ENCODE data around the gene BCL2.
"Not testable (repeated sequence)": the region's sequence is repeated elsewhere in the genome, so short reads cannot be mapped to it uniquely, and the experiment has no call there.

BCL2 gene

GRCh38 chr18:63197246-63197869 lies 122.2 kb downstream of the BCL2 start:
- Histone ChIP-seq H3K4me1 (ENCODE audit: control insufficient read depth, insufficient read depth, low read length) (no peaks in the 10 kb centered on the region), H3K9ac (ENCODE audit: low read depth, low read length) (no peak overlapping the region), H3K27me3 (ENCODE audit: control insufficient read depth, insufficient read depth, low read length) (no peaks in the 10 kb centered on the region), H3K36me3 (ENCODE audit: control insufficient read depth, insufficient read depth, low read length) (no peaks in the 10 kb centered on the region), H3K9me3 (ENCODE audit: control insufficient read depth, insufficient read depth, low read length) (no peaks in the 10 kb centered on the region), H3K4me3 (ENCODE audit: low read depth, low read length) (no peak overlapping the region)

- H3K4me3 ChIP-seq (ENCODE audit: low read depth, low read length) = no peak overlapping the region
- H3K9me3 ChIP-seq (ENCODE audit: control insufficient read depth, insufficient read depth, low read length) = no peaks in the 10 kb centered on the region
- H3K9ac ChIP-seq (ENCODE audit: low read depth, low read length) = no peak overlapping the region
- no peaks in the 10 kb centered on the region for H3K36me3 ChIP-seq (ENCODE audit: control insufficient read depth, insufficient read depth, low read length)
- H3K4me1 ChIP-seq (ENCODE audit: control insufficient read depth, insufficient read depth, low read length) = no peaks in the 10 kb centered on the region
- H3K27me3 ChIP-seq (ENCODE audit: control insufficient read depth, insufficient read depth, low read length) = no peaks in the 10 kb centered on the region
These were observed 124.0 kb downstream of the BCL2 start for GRCh38 chr18:63195326-63196159.

GRCh38 chr18:63192885-63193349 lies 126.7 kb downstream of the BCL2 start:
- no peaks in the 10 kb centered on the region for H3K36me3 ChIP-seq (ENCODE audit: control insufficient read depth, insufficient read depth, low read length)
- no peak overlapping the region for H3K9ac ChIP-seq (ENCODE audit: low read depth, low read length)
- H3K27me3 ChIP-seq (ENCODE audit: control insufficient read depth, insufficient read depth, low read length) = no peaks in the 10 kb centered on the region
- H3K4me1 ChIP-seq (ENCODE audit: control insufficient read depth, insufficient read depth, low read length) = no peaks in the 10 kb centered on the region
- no peak overlapping the region for H3K4me3 ChIP-seq (ENCODE audit: low read depth, low read length)
- no peaks in the 10 kb centered on the region for H3K9me3 ChIP-seq (ENCODE audit: control insufficient read depth, insufficient read depth, low read length)

- no peaks in the 10 kb centered on the region for H3K27me3 ChIP-seq (ENCODE audit: control insufficient read depth, insufficient read depth, low read length)
- no peaks in the 10 kb centered on the region for H3K4me1 ChIP-seq (ENCODE audit: control insufficient read depth, insufficient read depth, low read length)
- H3K9me3 ChIP-seq (ENCODE audit: control insufficient read depth, insufficient read depth, low read length) = no peaks in the 10 kb centered on the region
- H3K9ac ChIP-seq (ENCODE audit: low read depth, low read length) = no peak overlapping the region
- no peak overlapping the region for H3K4me3 ChIP-seq (ENCODE audit: low read depth, low read length)
- H3K36me3 ChIP-seq (ENCODE audit: control insufficient read depth, insufficient read depth, low read length) = no peaks in the 10 kb centered on the region
These were observed 127.3 kb downstream of the BCL2 start for GRCh38 chr18:63192126-63192884.

GRCh38 chr18:63191413-63191812 lies 128.2 kb downstream of the BCL2 start:
- no peaks in the 10 kb centered on the region for H3K4me1 ChIP-seq (ENCODE audit: control insufficient read depth, insufficient read depth, low read length)
- H3K36me3 ChIP-seq (ENCODE audit: control insufficient read depth, insufficient read depth, low read length) = no peaks in the 10 kb centered on the region
- no peak overlapping the region for H3K9ac ChIP-seq (ENCODE audit: low read depth, low read length)
- H3K4me3 ChIP-seq (ENCODE audit: low read depth, low read length) = no peak overlapping the region
- H3K27me3 ChIP-seq (ENCODE audit: control insufficient read depth, insufficient read depth, low read length) = no peaks in the 10 kb centered on the region
- H3K9me3 ChIP-seq (ENCODE audit: control insufficient read depth, insufficient read depth, low read length) = no peaks in the 10 kb centered on the region

- not testable (repeated sequence) for H3K4me3 ChIP-seq (ENCODE audit: low read depth, low read length); H3K36me3 ChIP-seq (ENCODE audit: control insufficient read depth, insufficient read depth, low read length); H3K4me1 ChIP-seq (ENCODE audit: control insufficient read depth, insufficient read depth, low read length); H3K9me3 ChIP-seq (ENCODE audit: control insufficient read depth, insufficient read depth, low read length); H3K9ac ChIP-seq (ENCODE audit: low read depth, low read length); H3K27me3 ChIP-seq (ENCODE audit: control insufficient read depth, insufficient read depth, low read length)
These were observed 128.7 kb downstream of the BCL2 start for GRCh38 chr18:63190838-63191237.

- no peaks in the 10 kb centered on the region for H3K4me1 ChIP-seq (ENCODE audit: control insufficient read depth, insufficient read depth, low read length)
- no peak overlapping the region for H3K4me3 ChIP-seq (ENCODE audit: low read depth, low read length)
- H3K9me3 ChIP-seq (ENCODE audit: control insufficient read depth, insufficient read depth, low read length) = no peaks in the 10 kb centered on the region
- H3K9ac ChIP-seq (ENCODE audit: low read depth, low read length) = no peak overlapping the region
- no peaks in the 10 kb centered on the region for H3K27me3 ChIP-seq (ENCODE audit: control insufficient read depth, insufficient read depth, low read length)
- no peaks in the 10 kb centered on the region for H3K36me3 ChIP-seq (ENCODE audit: control insufficient read depth, insufficient read depth, low read length)
These were observed 129.8 kb downstream of the BCL2 start for GRCh38 chr18:63189817-63190216.

- Histone ChIP-seq H3K4me3 (ENCODE audit: low read depth, low read length) (no peak overlapping the region), H3K4me1 (ENCODE audit: control insufficient read depth, insufficient read depth, low read length) (no peaks in the 10 kb centered on the region)
These were observed 130.5 kb downstream of the BCL2 start for GRCh38 chr18:63189041-63189440.

GRCh38 chr18:63187791-63188460 lies 131.6 kb downstream of the BCL2 start:
- Histone ChIP-seq H3K36me3 (ENCODE audit: control insufficient read depth, insufficient read depth, low read length) (no peaks in the 10 kb centered on the region), H3K4me1 (ENCODE audit: control insufficient read depth, insufficient read depth, low read length) (no peaks in the 10 kb centered on the region), H3K4me3 (ENCODE audit: low read depth, low read length) (no peak overlapping the region), H3K9me3 (ENCODE audit: control insufficient read depth, insufficient read depth, low read length) (no peaks in the 10 kb centered on the region), H3K27me3 (ENCODE audit: control insufficient read depth, insufficient read depth, low read length) (no peaks in the 10 kb centered on the region), H3K9ac (ENCODE audit: low read depth, low read length) (no peak overlapping the region)

More at GRCh38 chr18:63189041-63189440, 130.5 kb downstream of the BCL2 start:
- Histone ChIP-seq H3K9ac (ENCODE audit: low read depth, low read length) (no peak overlapping the region), H3K36me3 (ENCODE audit: control insufficient read depth, insufficient read depth, low read length) (no peaks in the 10 kb centered on the region), H3K27me3 (ENCODE audit: control insufficient read depth, insufficient read depth, low read length) (no peaks in the 10 kb centered on the region), H3K9me3 (ENCODE audit: control insufficient read depth, insufficient read depth, low read length) (no peaks in the 10 kb centered on the region)

- Histone ChIP-seq H3K27me3 (ENCODE audit: control insufficient read depth, insufficient read depth, low read length) (no peaks in the 10 kb centered on the region), H3K36me3 (ENCODE audit: control insufficient read depth, insufficient read depth, low read length) (no peaks in the 10 kb centered on the region), H3K9me3 (ENCODE audit: control insufficient read depth, insufficient read depth, low read length) (no peaks in the 10 kb centered on the region), H3K4me3 (ENCODE audit: low read depth, low read length) (no peak overlapping the region), H3K9ac (ENCODE audit: low read depth, low read length) (no peak overlapping the region), H3K4me1 (ENCODE audit: control insufficient read depth, insufficient read depth, low read length) (no peaks in the 10 kb centered on the region)
These were observed 132.4 kb downstream of the BCL2 start for GRCh38 chr18:63187223-63187574.

GRCh38 chr18:63186520-63187222 lies 132.9 kb downstream of the BCL2 start:
- Histone ChIP-seq H3K27me3 (ENCODE audit: control insufficient read depth, insufficient read depth, low read length) (no peaks in the 10 kb centered on the region), H3K4me1 (ENCODE audit: control insufficient read depth, insufficient read depth, low read length) (no peaks in the 10 kb centered on the region), H3K9ac (ENCODE audit: low read depth, low read length) (no peak overlapping the region), H3K9me3 (ENCODE audit: control insufficient read depth, insufficient read depth, low read length) (no peaks in the 10 kb centered on the region), H3K36me3 (ENCODE audit: control insufficient read depth, insufficient read depth, low read length) (no peaks in the 10 kb centered on the region), H3K4me3 (ENCODE audit: low read depth, low read length) (no peak overlapping the region)
